ENCODE measurements around the gene ARID3C. TPM values are rescaled to one million over a fixed set of nuclear protein-coding genes. Genes with fewer than 3 reads are reported as not detected.

ARID3C gene
- total and polyA plus RNA-seq, 2 of the 8 experiments (the other 6 are each of a cell fraction or from before 2014, with no cell fraction given): 0.08 TPM; not detected in 1

GRCh38 chr9:34652602-34653000 is 23.7 kb upstream of the ARID3C start:
- H4K91ac ChIP-seq (replicated peaks; ENCODE audit: insufficient read length, low read length): no peak overlapping the region
- H3K4me1 ChIP-seq (replicated peaks in 1 of 4; ENCODE audit: control insufficient read depth in 3 of 4, insufficient read depth in 4 of 4, low read length in 3 of 4): peaks cover 6 to 25% (median 12%) of the 10 kb centered on the region in 4 experiments
- H3K4me3 ChIP-seq (ENCODE audit: extremely low read depth in 1 of 4, insufficient read depth in 2 of 4, low read depth in 3 of 4, low read length in 4 of 4): peak overlapping the region in 1 of 4 experiments; percentile 58; a peak in 1 of 8 replicates
- H2BK15ac ChIP-seq (ENCODE audit: low read length): no peak overlapping the region
- CTCF ChIA-PET (ENCODE audit: partially characterized antibody): interaction anchor here (1.0 to 15.2 kb wide), 4 partner anchors 8 to 11 kb away, joined by 3 to 277 read pairs (median 14); partner anchors contain the start of genes GALT and SIGMAR1
- no peak overlapping the region for H2BK120ac ChIP-seq (replicated peaks; ENCODE audit: low read depth, low read length)
- H3K14ac ChIP-seq (ENCODE audit: insufficient read length): no peak overlapping the region
- peaks cover 4% of the 10 kb centered on the region for H3K23me2 ChIP-seq (ENCODE audit: low read depth, low read length)
- peaks cover 2% of the 10 kb centered on the region; the same call in 1 of the 2 replicates for H3K79me1 ChIP-seq (ENCODE audit: low read depth, low read length)
- H3K56ac ChIP-seq (replicated peaks; ENCODE audit: insufficient read length, low read depth, low read length): no peak overlapping the region
- H2AFZ ChIP-seq (ENCODE audit: low read length): no peak overlapping the region
- H2BK5ac ChIP-seq (ENCODE audit: low read depth, low read length): no peak overlapping the region
- 0 out of 2 replicates have a peak overlapping the region, but pooled peaks have one; percentile 3 for H2BK12ac ChIP-seq (ENCODE audit: low read depth, low read length)
- POLR2A ChIA-PET (ENCODE audit: partially characterized antibody): interaction anchor here (1.2 to 12.8 kb wide), 4 partner anchors 9 to 60 kb away, joined by 3 to 127 read pairs (median 48); partner anchors contain the start of genes ARID3C, CCL27 and SIGMAR1
- H4K20me1 ChIP-seq (replicated peaks in 1 of 2; ENCODE audit: control insufficient read depth in 1 of 2, insufficient read depth in 2 of 2, low read length in 2 of 2): peaks cover 0 to 5% of the 10 kb centered on the region in 2 experiments
- H3K9me3 ChIP-seq (ENCODE audit: insufficient read depth in 2 of 2, low read depth in 1 of 2, low read length in 1 of 2): no peaks in the 10 kb centered on the region
- FAIRE-seq (no peak), DNase-seq (ENCODE audit: low read depth in 1 of 2, low spot score in 2 of 2) (no peak)
- H4K5ac ChIP-seq (ENCODE audit: insufficient read length, low read depth, low read length): no peak overlapping the region
- no peak overlapping the region for H3K27ac ChIP-seq (ENCODE audit: low read depth, low read length)
- no peak overlapping the region for H3K9ac ChIP-seq (replicated peaks in 1 of 4; ENCODE audit: extremely low read depth in 1 of 4, low read depth in 3 of 4, low read length in 3 of 4)
- no peak overlapping the region for H2BK20ac ChIP-seq (ENCODE audit: low read length)
- no peak overlapping the region for H3K4ac ChIP-seq (replicated peaks; ENCODE audit: insufficient read length, low read depth, low read length)
- no peak overlapping the region for H3K18ac ChIP-seq (ENCODE audit: extremely low read depth, low read length)
- no peaks in the 10 kb centered on the region; a peak in 1 of 7 replicates for H3K27me3 ChIP-seq (replicated peaks in 1 of 4; ENCODE audit: control insufficient read depth in 3 of 4, extremely low read depth in 1 of 4, insufficient read depth in 3 of 4, low read length in 3 of 4)
- H2AK5ac ChIP-seq (ENCODE audit: low read depth, low read length): 0 out of 2 replicates have a peak overlapping the region, but pooled peaks have one; percentile 75
- no peak overlapping the region for H4K8ac ChIP-seq (ENCODE audit: extremely low read depth, insufficient read depth, low read length)
- no peak overlapping the region for H3K23ac ChIP-seq (ENCODE audit: insufficient read length)
- H3K79me2 ChIP-seq (ENCODE audit: control insufficient read depth in 1 of 2, insufficient read depth in 2 of 2, low read length in 2 of 2): peaks cover 0 to 8% of the 10 kb centered on the region in 2 experiments; a peak in 1 of 4 replicates
- peak overlapping the region; percentile 65 to 77 for H3K4me2 ChIP-seq (ENCODE audit: insufficient read depth in 1 of 2, low read depth in 2 of 2, low read length in 2 of 2)
- 78% methylated on average over 5 of the region's 5 CpGs; no CpG with 5 or more reads in 1 of the 2 experiments for WGBS, 2 experiments (ENCODE audit: extremely low coverage in 1 of 2, insufficient coverage in 1 of 2, insufficient read length in 1 of 2, insufficient replicate concordance in 2 of 2, low coverage in 1 of 2, low lambda C conversion rate in 2 of 2, missing lambda C conversion rate in 1 of 2)
- peaks cover 3 to 23% (median 8%) of the 10 kb centered on the region in 4 experiments; a peak in 7 of 8 replicates for H3K36me3 ChIP-seq (ENCODE audit: control insufficient read depth in 2 of 4, insufficient read depth in 4 of 4, low read length in 3 of 4)
- TF ChIP-seq ATF2 (IDR thresholded peaks at IDR 0.05; ENCODE audit: low read length) (no peak), SRF (IDR thresholded peaks at IDR 0.05; ENCODE audit: low read depth, low read length) (no peak)
